Panc1 (cell line): ENCODE results near the gene STK10. TPM values are rescaled to one million over a fixed set of nuclear protein-coding genes. Genes with fewer than 3 reads are reported as not detected.

Source experiments
- ATAC-seq: fragments of 200-7000 bp; cut with Tn5 transposase; 2 replicates; pipeline ENCODE4 v1.9.1; 2020; ENCODE audit warnings: mild to moderate bottlenecking, moderate library complexity
- BruUV-seq: library from RNA; stranded (reverse); fragments of 400-500 nt; replicated peaks from 2 replicates; lab custom pipeline; 2021; lab: Mats Ljungman, UMichigan
- CTCF ChIA-PET: fragments of 300-600 bp; sonication (Branson Sonifier 250); formaldehyde crosslinking; loops from one replicate; lab custom pipeline; 2022; ENCODE audit warnings: antibody characterized with exemption; lab: Charles Lee
- POLR2A ChIA-PET: fragments of 300-600 bp; sonication (Branson Sonifier 250); formaldehyde crosslinking; loops from one replicate; lab custom pipeline; 2022; ENCODE audit warnings: antibody characterized with exemption; lab: Charles Lee
- DNase-seq: peaks from one replicate; pipeline ENCODE4 v3.0.0-alpha.2; 2010; ENCODE audit warnings: low read depth, low spot score
- H3K27ac ChIP-seq: 2 replicates; pipeline ENCODE4 v1.5.1; 2011; ENCODE audit warnings: mild to moderate bottlenecking, low read length, inconsistent platforms
- H3K27me3 ChIP-seq: fragments of 200-500 bp; sonication (Bioruptor generic); 2 replicates; pipeline ENCODE4 v1.6.0; 2014; ENCODE audit warnings: low read length, inconsistent platforms; ENCODE audit not compliant: control insufficient read depth, insufficient read depth
- H3K36me3 ChIP-seq: fragments of 200-500 bp; sonication (Bioruptor generic); 2 replicates; pipeline ENCODE4 v1.5.1; 2014; ENCODE audit warnings: inconsistent platforms, mild to moderate bottlenecking, low read length, moderate library complexity; ENCODE audit not compliant: control insufficient read depth, insufficient read depth
- H3K4me1 ChIP-seq: 2 replicates; pipeline ENCODE4 v1.5.1; 2011; ENCODE audit warnings: inconsistent platforms, mild to moderate bottlenecking, low read length, moderate library complexity; ENCODE audit not compliant: control insufficient read depth, insufficient read depth
- H3K4me3 ChIP-seq, 2 experiments: 2 replicates each; pipeline ENCODE4 v1.5.1; 2011 to 2012; ENCODE audit warnings: low read depth in 2 of 2, low read length in 2 of 2, mild to moderate bottlenecking in 2 of 2, inconsistent platforms in 1 of 2, moderate library complexity in 1 of 2
- H3K9me3 ChIP-seq: fragments of 200-500 bp; sonication (Bioruptor generic); 2 replicates; pipeline ENCODE4 v1.5.1; 2014; ENCODE audit warnings: low read depth, mild to moderate bottlenecking, inconsistent platforms, low read length, moderate library complexity; ENCODE audit not compliant: control insufficient read depth, insufficient read depth
- POLR2AphosphoS5 ChIP-seq: IDR thresholded peaks from 2 replicates; pipeline ENCODE4 v1.6.1; 2012; ENCODE audit warnings: mild to moderate bottlenecking, low read depth, low read length, moderate library complexity
- SIN3A ChIP-seq: IDR thresholded peaks from 2 replicates; pipeline ENCODE4 v1.6.1; 2012; ENCODE audit warnings: low read depth, mild to moderate bottlenecking, low read length, moderate library complexity, borderline replicate concordance; ENCODE audit not compliant: insufficient read depth
- TCF7L2 ChIP-seq: IDR thresholded peaks from 2 replicates; pipeline ENCODE4 v1.6.1; 2011; ENCODE audit warnings: mild to moderate bottlenecking, low read depth, low read length, inconsistent platforms
- in situ Hi-C: cut with HindIII; loops from 2 replicates; pipeline ENCODE4 v1.10.0; 2016; ENCODE audit warnings: low sequenced_read_pairs, low pct_unique_long_range_greater_than_20kb
- intact Hi-C: fragments of 100-400 bp; cut with micrococcal nuclease; formaldehyde crosslinking; loops from one replicate; pipeline ENCODE4 v1.10.0; 2022; ENCODE audit not compliant: unreplicated experiment
- total RNA-seq: library from RNA; stranded (reverse); gene quantifications from one replicate; pipeline ENCODE4 v1.2.1, GENCODE V29; 2021; ENCODE audit not compliant: unreplicated experiment
- TF ChIP-seq, protein P1 (sequence below), 2 experiments: IDR thresholded peaks; 2 replicates each; pipeline ENCODE4 v1.6.1; 2011 to 2012; ENCODE audit warnings: low read depth in 2 of 2, control low read depth in 1 of 2, low read length in 1 of 2, mild to moderate bottlenecking in 1 of 2, moderate library complexity in 1 of 2; ENCODE audit not compliant: insufficient read depth in 1 of 2
- TF ChIP-seq, protein P2 (sequence below): fragments of 450-650 bp; IDR thresholded peaks from 2 replicates; pipeline ENCODE4 v1.5.1; 2017; ENCODE audit warnings: mild to moderate bottlenecking

Gene STK10
- total RNA-seq, 1 experiment from 2014 or later = 34.9 TPM

DNA sequence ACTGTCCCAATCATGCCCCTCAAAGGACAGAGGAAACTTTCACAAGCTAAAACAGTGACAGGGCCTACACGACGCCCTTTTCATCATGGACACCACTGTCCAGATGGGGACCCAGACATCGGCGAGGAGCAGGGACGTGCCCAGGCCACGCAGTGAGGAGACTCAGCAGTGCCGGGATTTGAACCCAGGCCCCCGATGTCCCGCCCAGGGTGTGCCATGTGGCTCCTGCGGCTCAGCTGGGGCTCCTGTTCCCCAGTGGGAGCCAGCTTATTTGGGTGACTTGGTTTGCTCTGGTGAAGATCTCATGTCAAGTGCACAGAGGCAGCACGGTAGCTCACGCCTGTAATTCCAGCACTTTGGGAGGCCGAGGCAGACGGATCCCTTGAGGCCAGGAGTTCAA is 82.2 kb downstream of the STK10 start:
- H3K4me1 ChIP-seq = peaks cover 10% of the 10 kb centered on the region
- H3K4me3 ChIP-seq = no peak overlapping the region
- no TSS peak for BruUV-seq
- CTCF ChIA-PET = interaction anchor here (0.6 to 2.0 kb wide), 6 partner anchors 78 to 453 kb away, joined by 3 to 8 read pairs (median 7); partner anchors contain the start of gene STK10
- no peaks in the 10 kb centered on the region for H3K27me3 ChIP-seq
- TF ChIP-seq POLR2AphosphoS5 = no peak
- TF ChIP-seq, protein P1, sequence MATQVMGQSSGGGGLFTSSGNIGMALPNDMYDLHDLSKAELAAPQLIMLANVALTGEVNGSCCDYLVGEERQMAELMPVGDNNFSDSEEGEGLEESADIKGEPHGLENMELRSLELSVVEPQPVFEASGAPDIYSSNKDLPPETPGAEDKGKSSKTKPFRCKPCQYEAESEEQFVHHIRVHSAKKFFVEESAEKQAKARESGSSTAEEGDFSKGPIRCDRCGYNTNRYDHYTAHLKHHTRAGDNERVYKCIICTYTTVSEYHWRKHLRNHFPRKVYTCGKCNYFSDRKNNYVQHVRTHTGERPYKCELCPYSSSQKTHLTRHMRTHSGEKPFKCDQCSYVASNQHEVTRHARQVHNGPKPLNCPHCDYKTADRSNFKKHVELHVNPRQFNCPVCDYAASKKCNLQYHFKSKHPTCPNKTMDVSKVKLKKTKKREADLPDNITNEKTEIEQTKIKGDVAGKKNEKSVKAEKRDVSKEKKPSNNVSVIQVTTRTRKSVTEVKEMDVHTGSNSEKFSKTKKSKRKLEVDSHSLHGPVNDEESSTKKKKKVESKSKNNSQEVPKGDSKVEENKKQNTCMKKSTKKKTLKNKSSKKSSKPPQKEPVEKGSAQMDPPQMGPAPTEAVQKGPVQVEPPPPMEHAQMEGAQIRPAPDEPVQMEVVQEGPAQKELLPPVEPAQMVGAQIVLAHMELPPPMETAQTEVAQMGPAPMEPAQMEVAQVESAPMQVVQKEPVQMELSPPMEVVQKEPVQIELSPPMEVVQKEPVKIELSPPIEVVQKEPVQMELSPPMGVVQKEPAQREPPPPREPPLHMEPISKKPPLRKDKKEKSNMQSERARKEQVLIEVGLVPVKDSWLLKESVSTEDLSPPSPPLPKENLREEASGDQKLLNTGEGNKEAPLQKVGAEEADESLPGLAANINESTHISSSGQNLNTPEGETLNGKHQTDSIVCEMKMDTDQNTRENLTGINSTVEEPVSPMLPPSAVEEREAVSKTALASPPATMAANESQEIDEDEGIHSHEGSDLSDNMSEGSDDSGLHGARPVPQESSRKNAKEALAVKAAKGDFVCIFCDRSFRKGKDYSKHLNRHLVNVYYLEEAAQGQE (IDR thresholded peaks at IDR 0.05; ENCODE audit: insufficient read depth in 1 of 2, low read depth in 2 of 2, low read length in 1 of 2) = no peak
- no peak for TF ChIP-seq SIN3A
- no peak for TF ChIP-seq TCF7L2
- TF ChIP-seq, protein P2, sequence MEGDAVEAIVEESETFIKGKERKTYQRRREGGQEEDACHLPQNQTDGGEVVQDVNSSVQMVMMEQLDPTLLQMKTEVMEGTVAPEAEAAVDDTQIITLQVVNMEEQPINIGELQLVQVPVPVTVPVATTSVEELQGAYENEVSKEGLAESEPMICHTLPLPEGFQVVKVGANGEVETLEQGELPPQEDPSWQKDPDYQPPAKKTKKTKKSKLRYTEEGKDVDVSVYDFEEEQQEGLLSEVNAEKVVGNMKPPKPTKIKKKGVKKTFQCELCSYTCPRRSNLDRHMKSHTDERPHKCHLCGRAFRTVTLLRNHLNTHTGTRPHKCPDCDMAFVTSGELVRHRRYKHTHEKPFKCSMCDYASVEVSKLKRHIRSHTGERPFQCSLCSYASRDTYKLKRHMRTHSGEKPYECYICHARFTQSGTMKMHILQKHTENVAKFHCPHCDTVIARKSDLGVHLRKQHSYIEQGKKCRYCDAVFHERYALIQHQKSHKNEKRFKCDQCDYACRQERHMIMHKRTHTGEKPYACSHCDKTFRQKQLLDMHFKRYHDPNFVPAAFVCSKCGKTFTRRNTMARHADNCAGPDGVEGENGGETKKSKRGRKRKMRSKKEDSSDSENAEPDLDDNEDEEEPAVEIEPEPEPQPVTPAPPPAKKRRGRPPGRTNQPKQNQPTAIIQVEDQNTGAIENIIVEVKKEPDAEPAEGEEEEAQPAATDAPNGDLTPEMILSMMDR = no peak
- POLR2A ChIA-PET = interaction anchor here (1.2 kb wide), 1 partner anchor 101 kb away, joined by 7 read pairs; no protein-coding TSS in a partner anchor
- no peak overlapping the region for H3K27ac ChIP-seq
- H3K9me3 ChIP-seq = no peaks in the 10 kb centered on the region
- ATAC-seq (no peak), DNase-seq (no peak)
- intact Hi-C loops = loop anchor here (2.0 kb wide), 1 partner anchor 177 kb away; the partner anchor contains the start of gene UBTD2
- in situ Hi-C loops = no loop called here
- no peaks in the 10 kb centered on the region for H3K36me3 ChIP-seq

DNA sequence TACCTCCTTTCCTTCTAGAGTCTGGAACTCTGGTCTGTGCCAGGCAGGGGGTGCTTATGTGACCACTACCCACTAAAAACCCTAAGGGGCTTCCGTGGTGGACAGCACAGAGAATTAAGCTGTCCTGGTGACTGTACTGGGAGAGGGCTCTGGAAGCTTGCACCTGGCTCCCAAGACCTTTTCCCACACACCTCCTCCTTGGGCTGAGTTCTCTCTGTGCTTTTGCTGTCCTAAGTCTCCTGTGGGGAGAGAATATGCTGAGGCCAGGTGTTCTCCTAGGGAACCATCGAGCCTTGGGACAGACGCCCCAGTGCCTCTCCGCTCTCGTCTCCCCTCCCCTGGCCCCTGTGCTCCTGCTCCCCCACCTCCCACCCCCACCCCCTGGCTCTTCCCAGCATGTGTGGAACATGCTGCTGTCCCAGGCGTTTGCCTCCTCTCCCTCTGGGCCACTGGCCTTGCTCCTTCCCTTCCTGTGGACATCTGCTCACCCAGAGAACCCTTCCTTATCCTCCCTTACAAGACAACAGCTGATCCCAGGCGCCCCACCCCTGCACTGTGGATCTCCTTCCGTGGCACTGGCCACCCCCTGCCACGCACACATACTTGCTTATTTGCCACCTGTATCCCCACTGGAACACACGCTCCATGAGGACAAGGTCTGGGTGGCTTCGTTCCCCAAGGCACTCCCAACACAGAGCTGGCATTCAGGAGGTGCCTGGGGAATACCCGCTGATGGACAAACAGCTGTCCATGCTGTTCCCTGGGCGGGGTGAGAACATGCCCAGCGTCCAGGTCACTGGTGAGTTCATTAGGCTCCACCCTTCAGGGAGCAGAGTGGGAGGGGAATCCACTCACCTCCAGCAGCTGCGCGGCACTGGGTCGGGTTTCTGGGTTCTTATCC is 83.0 kb downstream of the STK10 start:
- Histone ChIP-seq H3K4me1 (peaks cover 10% of the 10 kb centered on the region), H3K36me3 (no peaks in the 10 kb centered on the region), H3K27me3 (no peaks in the 10 kb centered on the region), H3K4me3 (no peak overlapping the region), H3K9me3 (no peaks in the 10 kb centered on the region), H3K27ac (no peak overlapping the region)
- ATAC-seq (no peak), DNase-seq (no peak)
- POLR2A ChIA-PET = interaction anchor here (1.2 kb wide), 1 partner anchor 100 kb away, joined by 7 read pairs; no protein-coding TSS in a partner anchor
- intact Hi-C loops (no loop called here), in situ Hi-C loops (no loop called here)
- TF ChIP-seq SIN3A = no peak
- TF ChIP-seq, protein P2 = no peak
- TF ChIP-seq, protein P1 (IDR thresholded peaks at IDR 0.05; ENCODE audit: insufficient read depth in 1 of 2, low read depth in 2 of 2, low read length in 1 of 2) = no peak
- TF ChIP-seq TCF7L2 = no peak
- TF ChIP-seq POLR2AphosphoS5 = no peak
- no TSS peak for BruUV-seq
- CTCF ChIA-PET = interaction anchor here (0.9 to 2.0 kb wide), 4 partner anchors 9 to 193 kb away, joined by 3 to 8 read pairs (median 7); partner anchors contain the start of gene STK10
